HG02571 (cell line): ENCODE data around the gene VEPH1.

Source experiments
- ATAC-seq: cut with Tn5 transposase; IDR thresholded peaks from one replicate; pipeline ENCODE4 v1.9.1; 2021; ENCODE audit warnings: mild to moderate bottlenecking, moderate library complexity; ENCODE audit not compliant: unreplicated experiment

The VEPH1 gene

DNA sequence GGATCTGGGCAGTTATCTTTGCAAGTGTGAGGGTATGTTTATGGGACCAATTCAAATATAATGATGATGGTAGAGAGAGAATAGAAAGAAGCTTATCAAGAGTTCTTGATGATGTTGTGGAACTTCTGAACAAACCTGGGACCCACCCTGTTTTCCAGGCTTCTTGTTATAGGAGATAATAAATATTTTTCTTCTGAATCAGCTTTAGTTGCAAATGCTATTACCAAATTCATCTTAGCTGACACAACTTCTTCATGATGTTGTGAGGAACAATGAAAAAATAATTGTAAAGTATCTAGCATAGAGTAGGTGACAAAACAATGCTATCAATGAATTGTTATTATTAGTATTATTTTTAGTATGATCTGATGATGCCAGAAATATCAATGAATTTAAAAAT is 110.1 kb downstream of the VEPH1 start:
- ATAC-seq, result no peak

DNA sequence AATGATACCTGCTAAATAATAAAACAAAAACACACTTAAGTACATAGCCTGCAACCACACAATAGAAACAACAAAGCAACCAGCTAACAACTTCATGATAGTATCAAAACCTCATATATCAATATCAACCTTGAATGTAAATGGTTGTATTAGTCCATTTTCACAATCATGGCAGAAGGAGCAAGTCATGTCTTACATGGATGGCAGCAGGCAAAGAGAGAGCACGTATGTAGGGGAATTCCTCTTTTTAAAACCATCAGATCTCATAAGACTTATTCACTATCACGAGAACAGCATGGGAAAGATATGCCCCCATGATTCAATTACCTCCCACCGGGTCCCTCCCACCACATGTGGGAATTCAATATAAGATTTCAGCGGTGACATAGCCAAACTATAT is 111.1 kb downstream of the VEPH1 start:
- no peak for ATAC-seq

DNA sequence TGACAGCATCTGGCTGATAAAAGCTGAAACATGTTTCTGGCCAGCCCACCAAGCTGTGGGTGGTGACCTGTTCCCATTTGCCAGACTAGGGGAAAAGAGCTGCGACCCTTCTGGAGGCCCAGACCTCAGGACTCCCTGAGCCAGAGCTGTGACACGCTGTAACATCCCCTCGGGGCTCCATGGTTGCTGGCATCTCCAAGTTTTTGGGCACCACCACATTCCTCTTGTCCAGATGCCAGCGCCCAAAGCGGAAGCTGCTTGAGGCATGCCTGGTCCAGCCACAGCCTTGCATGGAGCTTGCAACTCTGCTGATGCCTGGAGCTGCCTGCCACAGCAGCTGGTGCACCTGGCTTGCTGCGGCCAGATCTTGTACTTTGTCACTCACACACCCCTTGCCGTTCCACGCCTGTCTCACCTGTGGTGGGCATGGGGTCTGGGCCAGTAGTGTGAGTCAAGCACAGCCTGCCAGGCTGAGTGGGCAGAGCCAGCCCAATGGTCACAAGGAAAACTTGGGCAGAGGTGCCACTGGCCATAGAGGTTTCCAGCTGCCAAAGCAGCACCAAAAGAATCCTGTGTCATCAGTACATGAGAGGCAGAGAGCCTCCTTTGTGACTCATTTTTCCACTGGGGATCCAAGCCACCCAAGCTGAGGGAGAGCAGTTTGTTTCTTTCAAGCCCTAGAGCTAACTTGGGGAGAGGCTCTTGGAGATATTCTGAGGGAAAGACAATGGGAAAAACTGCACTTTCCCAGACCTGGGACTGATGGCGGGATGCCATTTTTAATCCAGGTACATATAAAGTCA is 112.3 kb downstream of the VEPH1 start:
- ATAC-seq, result no peak

DNA sequence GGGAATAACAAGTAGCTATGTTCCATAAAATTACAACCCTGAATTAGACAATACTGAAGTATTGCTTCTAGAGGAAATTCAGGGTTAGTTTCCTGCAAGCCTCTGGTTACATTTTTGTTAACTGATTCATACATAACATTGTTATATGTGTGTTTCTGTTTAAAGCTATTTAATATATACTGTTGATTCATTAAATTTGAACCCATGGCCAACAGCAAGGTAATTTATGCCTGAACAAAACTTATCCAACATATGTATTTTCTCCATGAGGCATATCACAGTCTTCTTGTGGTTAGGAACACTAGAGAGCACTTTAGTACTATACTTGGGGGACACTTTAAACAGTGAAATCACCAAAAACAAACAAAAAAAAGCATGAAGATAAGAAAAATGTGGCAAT is 114.2 kb downstream of the VEPH1 start:
- no peak for ATAC-seq

DNA sequence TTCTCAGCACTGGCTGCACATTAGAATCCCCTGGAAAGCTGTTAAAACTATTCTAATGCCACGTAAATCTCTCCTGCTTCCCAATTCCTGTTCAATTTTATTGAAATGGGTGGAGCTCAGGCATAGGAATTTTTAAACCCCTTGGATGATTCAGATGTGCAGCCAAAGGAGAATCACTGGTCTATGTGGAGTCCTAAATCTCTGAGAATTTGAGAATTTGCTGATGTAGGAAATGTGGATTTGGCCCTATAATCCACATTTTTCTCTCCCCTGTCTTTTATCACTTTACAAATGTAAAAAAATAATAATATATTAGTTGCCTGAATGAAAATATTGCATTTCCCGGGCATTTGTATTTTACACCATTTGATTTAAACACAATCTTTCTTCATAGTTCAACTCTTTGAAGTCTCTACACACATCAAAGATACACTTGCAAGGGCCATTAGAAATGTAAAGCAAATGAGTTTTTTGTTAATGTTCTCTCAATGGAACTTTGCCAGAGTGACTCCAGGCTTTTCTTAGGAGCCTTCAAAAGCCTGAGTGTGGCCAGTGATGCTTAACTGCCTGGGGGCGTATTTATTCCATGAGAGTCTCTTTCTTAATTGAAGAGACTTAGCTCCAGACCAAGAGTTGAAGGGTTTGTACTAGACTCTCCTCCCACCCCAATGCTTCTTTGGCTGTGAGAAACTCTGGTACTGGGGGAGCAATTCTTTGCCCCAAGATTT is 115.3 kb downstream of the VEPH1 start:
- ATAC-seq, result no peak

DNA sequence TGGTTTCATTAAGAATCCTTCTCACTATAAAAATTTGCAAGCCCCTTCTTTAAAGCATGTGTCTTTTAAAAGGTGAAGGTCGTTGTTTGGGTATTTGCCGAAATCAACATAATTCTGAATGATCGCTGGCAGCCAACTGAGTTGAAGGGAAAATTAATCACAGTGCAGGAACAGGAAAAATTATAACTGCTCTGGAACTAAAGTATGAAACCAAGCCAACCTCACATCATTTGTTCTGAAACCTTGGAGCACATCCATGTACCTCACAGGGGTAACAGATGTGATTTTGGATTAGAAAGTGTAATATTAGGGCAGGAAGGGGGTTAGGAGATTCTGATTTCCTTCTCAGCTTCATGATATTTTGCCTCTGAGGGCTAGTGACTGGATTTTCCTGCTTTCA is 118.7 kb downstream of the VEPH1 start:
- no peak for ATAC-seq

DNA sequence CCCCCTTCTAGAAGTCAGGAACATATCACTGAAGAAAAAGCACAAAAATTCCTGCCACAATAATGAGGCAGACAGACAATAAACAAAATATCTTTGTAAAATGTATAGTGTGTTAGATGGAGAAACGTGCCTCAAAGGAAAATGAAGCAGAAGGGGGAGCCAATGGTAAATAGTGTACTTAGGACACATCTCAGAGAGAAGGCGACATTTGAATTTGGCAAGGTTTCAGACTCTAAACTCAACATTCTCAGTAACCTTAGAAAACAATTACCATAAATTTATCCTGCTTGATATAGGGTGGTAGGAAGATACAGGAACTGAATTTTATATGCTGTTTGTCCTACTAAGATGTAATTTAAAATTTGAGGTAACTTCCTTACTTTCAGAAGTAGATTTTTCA is 119.2 kb downstream of the VEPH1 start:
- ATAC-seq, result no peak

DNA sequence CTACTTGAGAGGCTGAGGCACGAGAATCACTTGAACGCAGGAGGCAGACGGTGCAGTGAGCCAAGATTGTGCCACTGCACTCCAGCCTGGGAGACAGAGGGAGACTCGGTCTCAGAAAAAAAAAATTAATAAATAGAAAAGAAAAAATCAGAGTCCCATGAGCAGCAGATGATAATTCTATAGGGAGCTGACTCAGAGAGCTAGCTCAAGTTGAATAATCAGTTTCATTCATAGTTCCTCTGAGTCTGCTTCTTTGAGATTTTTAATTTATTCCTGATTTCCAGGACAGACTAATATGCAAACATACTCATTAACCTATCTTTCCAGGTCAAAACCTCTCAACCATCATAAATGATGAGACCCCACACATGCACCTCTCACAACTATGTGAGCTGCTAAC is 121.6 kb downstream of the VEPH1 start:
- no peak for ATAC-seq

DNA sequence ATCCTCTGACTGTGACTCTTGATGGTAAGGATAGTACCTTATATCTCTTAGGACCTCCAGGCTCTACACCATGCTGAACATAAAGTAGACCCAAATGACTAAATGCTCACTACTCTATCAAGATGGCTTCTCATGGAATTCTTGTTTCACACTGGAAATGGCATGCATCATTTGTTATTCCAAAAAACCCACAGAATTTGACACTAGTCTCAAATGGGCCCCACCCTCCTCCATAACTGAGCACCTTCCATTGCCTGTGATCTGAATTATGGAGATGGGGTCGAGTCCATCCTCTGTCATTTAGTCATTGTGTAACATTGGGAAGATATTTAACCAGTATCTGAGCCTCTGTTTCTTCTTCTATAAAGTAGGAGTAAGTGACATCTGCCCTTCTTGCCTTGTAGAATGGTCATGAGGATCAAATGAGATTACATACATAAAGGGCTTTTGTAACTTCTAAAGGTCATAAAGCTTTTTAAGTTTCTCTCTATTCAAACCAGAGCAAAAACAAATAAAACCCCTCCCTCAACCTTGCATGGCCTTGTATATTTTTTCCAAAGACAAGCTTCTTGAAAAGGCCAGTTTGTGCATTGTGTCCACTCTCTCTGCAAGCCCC is 123.6 kb downstream of the VEPH1 start:
- no peak for ATAC-seq

DNA sequence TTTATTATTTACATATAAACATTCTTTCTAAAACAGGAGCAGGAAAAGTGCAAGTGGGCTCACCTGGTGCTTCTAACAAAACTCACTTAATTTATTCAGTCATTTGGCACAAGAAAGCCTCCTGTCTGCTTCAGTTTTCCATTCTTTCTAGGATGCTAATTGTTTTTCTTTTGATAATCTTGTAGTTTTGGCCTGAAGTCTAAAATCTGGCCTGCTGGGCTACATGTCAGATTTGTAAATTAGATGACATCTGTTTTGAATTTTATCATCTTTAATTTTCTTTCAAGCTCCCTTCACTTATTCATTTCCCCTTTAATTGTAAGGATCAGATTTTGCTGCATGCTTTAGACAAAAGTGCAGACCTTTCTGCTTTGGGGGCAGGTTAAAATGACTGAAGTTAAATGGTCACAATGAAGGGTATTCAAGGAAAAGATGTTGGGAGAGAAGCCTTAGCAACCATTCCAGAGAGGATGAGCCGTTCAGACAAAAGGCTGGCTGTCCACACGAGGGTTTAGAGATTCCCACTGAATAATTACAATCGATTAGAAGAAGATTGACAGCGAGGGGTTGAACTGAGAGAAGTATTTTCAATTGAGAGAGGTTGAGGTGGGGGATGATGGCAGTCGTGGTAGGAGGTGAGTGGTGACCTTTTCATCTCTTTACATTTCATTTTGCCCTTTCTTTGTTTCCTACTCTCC is 126.5 kb downstream of the VEPH1 start:
- no peak for ATAC-seq

DNA sequence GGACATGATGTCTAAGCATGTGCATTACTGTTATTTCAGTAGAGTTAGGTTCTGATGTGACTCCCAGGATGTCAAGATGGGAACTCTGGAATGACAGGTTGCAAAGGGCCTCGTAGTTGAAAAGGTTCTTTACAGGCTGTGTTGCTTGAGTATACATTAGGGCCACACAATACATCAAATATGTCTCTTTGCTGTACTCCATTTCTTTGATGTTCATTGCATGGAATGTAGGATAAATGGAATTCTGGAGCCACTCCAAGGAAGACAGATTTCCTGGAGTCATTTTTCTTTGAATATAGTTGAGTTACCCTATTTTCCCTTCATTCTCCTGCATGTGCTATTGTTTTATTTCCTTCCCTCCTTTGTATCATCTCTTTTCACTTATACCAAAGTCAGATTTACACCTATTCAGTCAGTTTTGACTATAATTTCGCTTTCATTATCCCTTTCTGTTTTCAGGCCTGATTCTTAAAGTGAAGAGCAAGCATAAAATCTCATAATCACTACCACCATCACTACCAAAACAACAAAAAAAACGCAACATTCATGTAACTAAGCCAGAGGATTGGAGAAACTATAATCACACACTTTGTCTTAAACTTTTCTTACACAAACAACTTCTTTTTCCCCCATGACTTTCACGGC is 127.8 kb downstream of the VEPH1 start:
- no peak for ATAC-seq

DNA sequence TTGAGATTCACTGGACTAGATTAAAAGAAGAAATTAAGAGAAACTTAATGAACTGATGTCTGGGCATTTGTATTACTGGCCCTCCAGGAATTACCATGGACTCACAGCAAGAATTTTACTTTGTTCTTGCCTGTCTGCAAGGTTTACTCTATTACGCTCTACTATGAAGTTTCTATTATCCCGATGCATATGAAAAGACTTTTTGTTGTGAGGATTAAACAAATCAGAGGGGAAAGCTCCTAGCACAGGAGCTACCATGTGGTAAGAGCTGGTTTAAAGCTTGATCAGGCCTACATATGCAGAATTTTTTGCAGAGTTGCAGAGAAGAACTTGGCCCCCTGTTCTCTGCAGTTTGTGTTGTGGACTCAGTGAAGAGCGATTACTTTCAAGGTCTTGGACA is 128.3 kb downstream of the VEPH1 start:
- no peak for ATAC-seq

DNA sequence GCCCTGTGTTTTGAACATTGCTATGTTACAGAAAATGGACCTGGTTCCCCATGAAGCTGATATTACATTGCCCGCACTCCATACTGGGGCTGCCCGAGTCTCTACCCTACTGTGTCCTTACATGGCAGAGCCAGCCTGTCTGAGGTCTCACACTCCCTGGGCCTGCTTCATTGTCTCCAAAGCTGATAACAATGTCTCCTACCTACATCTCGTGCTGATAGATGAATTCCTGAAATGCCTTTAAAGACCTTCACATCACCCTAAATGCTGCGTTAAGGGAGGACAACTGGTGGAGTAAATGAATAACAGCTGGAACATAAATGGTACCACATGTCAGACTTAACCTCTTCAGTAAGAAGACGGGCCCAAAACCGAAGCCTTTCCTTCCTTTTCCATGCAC is 129.4 kb downstream of the VEPH1 start:
- no peak for ATAC-seq

DNA sequence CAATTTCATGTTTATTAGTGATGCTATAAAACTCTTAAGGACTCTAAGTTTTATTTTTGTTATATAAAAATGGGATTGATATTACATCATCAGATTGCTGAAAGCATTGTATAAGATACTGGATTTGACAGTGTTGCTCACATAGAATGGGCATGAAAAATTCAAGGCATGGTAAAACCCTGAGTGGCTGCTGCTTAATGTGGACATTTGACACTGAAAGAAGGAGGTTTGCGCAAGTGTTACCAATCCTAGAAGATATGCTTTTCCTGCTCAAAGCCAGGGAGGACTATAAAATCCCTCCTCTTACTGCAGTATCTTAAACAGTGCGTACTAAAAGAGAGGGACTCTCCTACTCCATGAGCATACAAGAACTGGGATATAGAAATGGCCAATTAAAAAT is 132.3 kb downstream of the VEPH1 start:
- ATAC-seq, result no peak

DNA sequence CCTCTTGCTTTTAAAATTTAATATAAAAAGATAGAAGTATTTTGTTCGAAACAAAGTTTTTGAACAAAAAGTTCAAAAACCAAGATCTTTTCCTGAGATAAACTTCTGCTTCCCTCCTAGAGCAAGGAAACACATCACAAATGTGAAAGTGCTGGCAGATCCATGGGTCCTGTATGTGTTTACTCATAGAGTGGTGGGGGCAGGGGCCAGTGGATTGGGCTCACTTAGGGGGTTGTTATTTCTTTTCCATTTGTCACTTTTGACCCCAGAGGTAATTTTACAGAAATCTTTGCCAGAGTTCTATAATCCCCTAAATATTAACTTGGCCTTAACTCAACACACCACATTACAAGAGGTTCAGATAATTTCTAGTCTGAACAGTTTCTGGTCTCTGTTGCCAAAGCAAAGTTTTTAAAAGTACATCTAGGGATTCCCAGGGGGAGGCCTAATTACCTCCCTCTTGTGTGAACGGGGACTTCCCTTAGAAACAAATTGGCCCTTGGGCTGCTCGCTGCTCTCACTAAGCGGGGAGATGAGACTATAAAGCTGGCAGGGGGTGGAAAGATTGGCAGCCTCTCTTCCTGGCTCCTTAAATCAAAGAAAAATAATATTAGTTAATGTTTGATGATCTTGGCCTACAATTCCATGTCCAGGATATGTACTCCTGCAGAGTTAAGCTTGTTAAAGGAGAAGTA is 133.3 kb downstream of the VEPH1 start:
- no peak for ATAC-seq

DNA sequence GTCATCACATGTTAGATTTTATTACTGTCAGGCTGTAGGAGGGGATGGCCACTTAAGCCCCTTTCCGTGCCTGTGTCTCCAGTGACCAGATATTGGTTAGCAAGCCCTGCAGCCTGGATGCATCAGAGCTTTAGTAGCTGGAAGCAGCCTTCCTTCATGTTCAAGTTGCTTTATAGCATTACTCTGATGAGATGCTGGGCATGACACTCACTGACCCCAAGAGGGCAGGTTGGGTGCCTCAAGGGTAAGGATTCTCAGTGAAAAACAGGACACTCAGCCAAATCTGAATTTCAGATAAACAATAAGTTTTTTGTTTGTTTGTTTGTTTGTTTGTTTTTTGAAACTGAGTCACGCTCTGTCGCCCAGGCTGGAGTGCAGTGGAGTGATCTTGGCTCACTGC is 135.0 kb downstream of the VEPH1 start:
- no peak for ATAC-seq

DNA sequence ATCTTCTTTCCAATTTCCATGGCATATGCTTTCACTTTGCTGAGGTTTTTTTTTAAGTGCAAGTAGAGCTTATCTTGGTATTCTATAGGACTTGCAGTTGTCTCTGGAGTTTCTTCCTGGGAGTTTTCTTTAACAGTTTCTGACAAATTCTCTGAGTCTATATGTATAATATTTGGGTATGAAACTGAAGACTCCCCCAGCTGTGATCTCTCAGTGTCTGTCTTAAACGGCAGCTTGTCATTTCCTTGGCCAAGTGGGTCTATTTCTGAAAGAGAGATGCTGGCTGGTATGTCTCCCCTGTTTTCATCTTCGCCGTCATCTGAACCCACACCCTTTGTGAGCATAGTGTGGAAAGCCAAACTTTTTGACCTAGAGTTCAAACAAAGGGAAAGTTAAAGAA is 139.8 kb downstream of the VEPH1 start:
- no peak for ATAC-seq

DNA sequence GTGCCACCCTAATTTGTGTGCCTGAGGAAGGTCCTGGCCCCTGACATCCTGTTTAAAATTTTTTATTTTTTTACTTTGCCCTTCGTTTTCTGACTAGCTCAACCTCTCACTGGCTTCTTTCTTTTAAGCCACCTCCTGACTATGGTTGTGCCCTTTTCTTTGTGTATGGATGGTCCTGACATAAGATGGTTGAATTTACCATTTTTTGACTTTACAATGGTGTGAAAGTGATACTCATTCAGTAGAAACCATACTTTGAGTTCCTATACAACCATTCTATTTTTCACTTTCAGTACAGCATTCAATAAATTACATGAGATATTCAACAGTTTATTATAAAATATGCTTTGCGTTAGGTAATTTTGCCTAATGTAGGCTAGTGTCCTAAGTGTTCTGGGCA is 140.9 kb downstream of the VEPH1 start:
- ATAC-seq, result no peak

DNA sequence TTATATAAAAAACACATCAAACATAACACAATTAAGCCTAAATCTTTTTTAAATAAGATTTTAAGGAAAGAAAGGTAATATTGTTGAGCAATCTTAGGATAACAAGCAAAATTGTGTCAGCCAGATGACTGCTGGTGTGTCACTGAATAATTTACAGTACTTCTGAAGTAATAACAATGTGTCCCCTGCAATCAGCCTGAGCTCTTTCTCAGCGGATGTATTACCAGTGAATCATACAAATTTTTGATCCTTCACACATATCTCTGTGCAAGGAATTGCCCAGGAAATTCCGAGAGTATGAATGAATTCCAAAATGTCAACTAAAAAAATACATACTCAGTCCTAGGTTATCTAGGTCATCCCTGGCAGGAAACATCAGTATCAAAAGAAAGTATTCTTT is 143.2 kb downstream of the VEPH1 start:
- no peak for ATAC-seq

DNA sequence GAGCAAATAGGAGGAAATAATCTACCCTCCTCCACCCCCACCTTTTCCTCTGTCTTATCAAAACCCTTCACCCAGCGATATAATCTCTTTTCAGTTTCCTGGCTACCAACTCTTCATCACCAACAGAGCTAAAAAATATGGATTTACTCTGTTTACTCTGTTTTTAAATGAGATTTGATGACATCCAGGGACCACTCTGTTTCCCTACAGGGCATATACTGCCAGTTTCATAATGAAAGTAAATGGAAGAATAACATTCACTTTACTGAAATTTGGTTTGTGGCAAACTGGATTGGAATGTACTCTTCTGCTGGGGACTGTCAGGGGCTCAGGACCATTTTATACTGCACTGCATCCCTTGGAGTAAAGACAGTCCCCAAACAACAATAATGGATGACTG is 146.7 kb downstream of the VEPH1 start:
- ATAC-seq, result no peak
